Measurements from ENCODE around the gene CSTF2T. TPM values are rescaled to one million over a fixed set of nuclear protein-coding genes. Genes with fewer than 3 reads are reported as not detected.
A peak's percentile ranks its signal among the peaks of the same experiment; 100 is the strongest.

The CSTF2T gene, protein sequence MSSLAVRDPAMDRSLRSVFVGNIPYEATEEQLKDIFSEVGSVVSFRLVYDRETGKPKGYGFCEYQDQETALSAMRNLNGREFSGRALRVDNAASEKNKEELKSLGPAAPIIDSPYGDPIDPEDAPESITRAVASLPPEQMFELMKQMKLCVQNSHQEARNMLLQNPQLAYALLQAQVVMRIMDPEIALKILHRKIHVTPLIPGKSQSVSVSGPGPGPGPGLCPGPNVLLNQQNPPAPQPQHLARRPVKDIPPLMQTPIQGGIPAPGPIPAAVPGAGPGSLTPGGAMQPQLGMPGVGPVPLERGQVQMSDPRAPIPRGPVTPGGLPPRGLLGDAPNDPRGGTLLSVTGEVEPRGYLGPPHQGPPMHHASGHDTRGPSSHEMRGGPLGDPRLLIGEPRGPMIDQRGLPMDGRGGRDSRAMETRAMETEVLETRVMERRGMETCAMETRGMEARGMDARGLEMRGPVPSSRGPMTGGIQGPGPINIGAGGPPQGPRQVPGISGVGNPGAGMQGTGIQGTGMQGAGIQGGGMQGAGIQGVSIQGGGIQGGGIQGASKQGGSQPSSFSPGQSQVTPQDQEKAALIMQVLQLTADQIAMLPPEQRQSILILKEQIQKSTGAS
- total RNA-seq (10 to 100 TPM; 20.1 to 34.5 (median 21.8) TPM), polyA plus RNA-seq (10 to 100 TPM in 2 of 3 donors, 1 to 10 TPM in 1; 7.4 to 21.7 (median 14.0) TPM)
- long read RNA-seq, donor 1, full-length matches to known transcripts, result 6 of 6 reads
- long read RNA-seq, donor 1, partial matches to known transcripts, result 0 of 6 reads
- long read RNA-seq, donor 1, other reads (novel, unspliced or antisense), result 0 of 6 reads
- long read RNA-seq, donor 2, full-length matches to known transcripts, result 13 of 13 reads
- long read RNA-seq, donor 2, partial matches to known transcripts, result 0 of 13 reads
- long read RNA-seq, donor 2, other reads (novel, unspliced or antisense), result 0 of 13 reads

DNA sequence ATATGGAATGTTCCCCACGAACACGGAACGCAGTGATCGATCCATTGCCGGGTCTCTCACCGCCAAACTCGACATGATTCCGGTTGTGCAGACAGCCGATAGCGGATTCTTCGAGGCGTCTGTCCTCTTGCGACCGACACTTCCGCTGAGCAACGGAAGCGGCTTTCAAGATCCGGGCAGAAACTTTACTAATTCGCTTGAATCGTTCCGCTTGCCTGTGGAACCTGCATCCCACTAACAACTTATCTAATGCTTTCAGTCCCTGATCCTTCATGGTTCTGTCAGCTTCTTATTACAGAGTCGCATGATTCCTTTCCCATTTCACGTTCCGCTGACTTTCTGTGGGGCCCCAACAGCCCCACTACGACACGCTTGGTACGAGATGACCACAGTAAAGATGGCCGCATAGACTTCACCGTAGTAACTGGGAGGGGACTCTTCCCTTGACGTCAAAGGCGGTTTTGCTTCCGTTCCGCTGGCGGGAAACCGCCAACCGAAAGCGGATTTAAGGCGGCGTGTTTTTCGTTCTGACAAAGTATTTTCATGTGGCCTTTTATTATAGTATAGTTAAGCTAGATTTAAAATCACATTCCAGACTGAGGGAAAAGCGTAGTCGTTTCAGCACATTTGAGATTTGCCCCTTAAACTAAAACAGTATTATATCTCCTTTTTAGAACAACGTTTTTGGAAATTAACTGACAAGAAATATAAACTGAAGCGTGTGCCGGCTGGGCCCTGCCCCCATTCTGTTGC is at the start of gene CSTF2T:
TSS of gene CSTF2T (minus strand) at position 121 of the 753 bp plus-strand sequence. CDS start at position 75, 46 bp downstream.
- ATAC-seq (peak; percentile 92 to 95 (median 94)), DNase-seq (peak; percentile 84 to 91)
- intact Hi-C loops (cut with DNase I), result loop anchor here in 1 of 2 donors (5.0 to 10.0 kb wide), 3 partner anchors 158 to 515 kb away; no protein-coding TSS in a partner anchor
- WGBS, 3 donors, result 0% methylated on average over 45 of the region's 45 CpGs
- Histone ChIP-seq H3K27ac (peak within 1 kb of the TSS; percentile 98), H3K4me1 (peaks cover 39% of the 10 kb centered on the region), H3K4me3 (peak within 1 kb of the TSS; percentile 94), H3K27me3 (ENCODE audit: insufficient read depth in 3 of 3, low read length in 2 of 3) (no peaks in the 10 kb centered on the region), H3K36me3 (ENCODE audit: insufficient read depth in 1 of 2, low read depth in 1 of 2) (no peaks in the 10 kb centered on the region), H3K9me3 (no peaks in the 10 kb centered on the region)
- TF ChIP-seq, protein P1, sequence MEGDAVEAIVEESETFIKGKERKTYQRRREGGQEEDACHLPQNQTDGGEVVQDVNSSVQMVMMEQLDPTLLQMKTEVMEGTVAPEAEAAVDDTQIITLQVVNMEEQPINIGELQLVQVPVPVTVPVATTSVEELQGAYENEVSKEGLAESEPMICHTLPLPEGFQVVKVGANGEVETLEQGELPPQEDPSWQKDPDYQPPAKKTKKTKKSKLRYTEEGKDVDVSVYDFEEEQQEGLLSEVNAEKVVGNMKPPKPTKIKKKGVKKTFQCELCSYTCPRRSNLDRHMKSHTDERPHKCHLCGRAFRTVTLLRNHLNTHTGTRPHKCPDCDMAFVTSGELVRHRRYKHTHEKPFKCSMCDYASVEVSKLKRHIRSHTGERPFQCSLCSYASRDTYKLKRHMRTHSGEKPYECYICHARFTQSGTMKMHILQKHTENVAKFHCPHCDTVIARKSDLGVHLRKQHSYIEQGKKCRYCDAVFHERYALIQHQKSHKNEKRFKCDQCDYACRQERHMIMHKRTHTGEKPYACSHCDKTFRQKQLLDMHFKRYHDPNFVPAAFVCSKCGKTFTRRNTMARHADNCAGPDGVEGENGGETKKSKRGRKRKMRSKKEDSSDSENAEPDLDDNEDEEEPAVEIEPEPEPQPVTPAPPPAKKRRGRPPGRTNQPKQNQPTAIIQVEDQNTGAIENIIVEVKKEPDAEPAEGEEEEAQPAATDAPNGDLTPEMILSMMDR (IDR thresholded peaks at IDR 0.05), result no peak

DNA sequence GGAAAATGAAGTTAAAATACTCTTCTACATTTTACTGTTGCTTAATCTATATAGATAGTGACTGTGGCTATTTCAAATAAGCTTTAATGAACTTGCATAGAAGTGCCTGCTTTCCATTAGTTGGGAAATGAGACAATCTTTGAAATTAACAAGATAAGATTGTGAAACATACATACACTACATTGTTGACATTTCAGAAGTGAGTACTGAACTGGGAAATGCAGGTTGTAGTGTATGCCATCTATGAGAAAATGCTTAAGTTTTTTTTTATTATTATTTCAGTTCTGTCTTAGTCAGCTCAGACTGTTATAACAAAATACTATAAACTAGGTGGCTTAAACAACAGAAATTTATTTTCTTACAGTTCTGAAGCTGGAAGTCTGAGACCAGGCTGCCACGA is 49.6 kb upstream of the CSTF2T start:
- intact Hi-C loops (cut with DNase I), result no loop called here
- ATAC-seq (no peak), DNase-seq (no peak)
- no peaks in the 10 kb centered on the region for H3K27me3 ChIP-seq (ENCODE audit: insufficient read depth in 3 of 3, low read length in 2 of 3)
- TF ChIP-seq, protein P1 (IDR thresholded peaks at IDR 0.05), result no peak
- no peaks in the 10 kb centered on the region for H3K9me3 ChIP-seq
- 79 to 93% (median 88%) methylated on average over 1 of the region's 1 CpG for WGBS, 3 donors
- H3K36me3 ChIP-seq (ENCODE audit: insufficient read depth in 1 of 2, low read depth in 1 of 2), result no peaks in the 10 kb centered on the region
- no peak overlapping the region for H3K4me3 ChIP-seq
- H3K27ac ChIP-seq, result no peak overlapping the region
- no peaks in the 10 kb centered on the region for H3K4me1 ChIP-seq

DNA sequence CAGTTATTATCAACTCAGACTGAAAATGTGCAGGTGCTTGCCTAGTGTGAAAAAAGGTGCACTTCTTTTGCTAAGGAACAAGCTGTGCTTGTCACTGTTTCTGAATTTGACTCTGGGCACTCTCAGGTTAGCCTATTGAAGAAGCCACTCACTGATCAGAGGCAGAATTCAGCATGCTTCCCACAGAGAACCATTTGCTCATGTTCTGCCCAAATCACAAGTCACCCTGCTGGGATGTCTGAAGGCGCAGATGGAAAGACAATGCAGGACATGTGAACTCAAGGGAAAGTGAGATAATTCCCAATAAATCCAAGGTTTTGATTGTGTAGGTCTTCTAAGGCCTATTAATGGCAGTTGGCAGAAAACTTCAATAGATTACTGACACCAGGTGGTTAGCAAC is 47.8 kb upstream of the CSTF2T start:
- no peak for ATAC-seq
- DNase-seq, result no peak
- WGBS, 3 donors, result 97 to 100% (median 98%) methylated on average over 1 of the region's 1 CpG
- Histone ChIP-seq H3K36me3 (ENCODE audit: insufficient read depth in 1 of 2, low read depth in 1 of 2) (no peaks in the 10 kb centered on the region), H3K4me1 (no peaks in the 10 kb centered on the region), H3K27me3 (ENCODE audit: insufficient read depth in 3 of 3, low read length in 2 of 3) (no peaks in the 10 kb centered on the region), H3K27ac (no peak overlapping the region), H3K9me3 (no peaks in the 10 kb centered on the region), H3K4me3 (no peak overlapping the region)
- intact Hi-C loops (cut with DNase I), result no loop called here
- TF ChIP-seq, protein P1 (IDR thresholded peaks at IDR 0.05), result no peak

DNA sequence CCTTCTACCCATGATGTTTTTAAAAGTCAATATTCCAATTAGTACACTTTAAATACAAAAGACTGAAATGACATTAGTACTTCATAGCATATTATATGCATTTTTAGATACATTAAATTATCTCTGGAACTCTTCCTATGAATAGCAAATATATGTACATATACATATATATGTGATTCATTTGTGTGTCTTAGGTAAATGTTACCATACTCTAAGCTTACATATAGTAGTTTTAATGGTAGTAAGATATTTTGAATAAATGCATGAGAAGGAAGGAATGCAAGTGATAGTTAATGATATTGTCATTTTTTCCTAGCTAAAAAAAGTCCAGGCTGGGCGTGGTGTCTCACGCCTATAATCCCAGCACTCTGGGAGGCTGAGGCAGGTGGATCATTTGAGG is 46.0 kb upstream of the CSTF2T start:
- H3K27me3 ChIP-seq (ENCODE audit: insufficient read depth in 3 of 3, low read length in 2 of 3), result no peaks in the 10 kb centered on the region
- H3K4me3 ChIP-seq, result no peak overlapping the region
- no peaks in the 10 kb centered on the region for H3K36me3 ChIP-seq (ENCODE audit: insufficient read depth in 1 of 2, low read depth in 1 of 2)
- DNase-seq, result no peak
- intact Hi-C loops (cut with DNase I), result no loop called here
- no peak overlapping the region for H3K27ac ChIP-seq
- ATAC-seq, result no peak
- TF ChIP-seq, protein P1 (IDR thresholded peaks at IDR 0.05), result no peak
- H3K9me3 ChIP-seq, result no peaks in the 10 kb centered on the region
- no peaks in the 10 kb centered on the region for H3K4me1 ChIP-seq
- 89 to 98% (median 96%) methylated on average over 2 of the region's 2 CpGs for WGBS, 3 donors

Data from psoas muscle (tissue), 8 donors.